DOHH2 (cell line): Measurements from ENCODE around the gene CST1.

Source experiments
- H3F3A ChIP-seq: fragments of 200-600 bp; sonication (generic), shearing (Covaris generic); 2 replicates; pipeline ENCODE4 v1.6.0; 2016; ENCODE audit warnings: antibody characterized with exemption, mild to moderate bottlenecking; ENCODE audit not compliant: control insufficient read depth, insufficient read depth
- H3K27ac ChIP-seq: fragments of 200-600 bp; sonication (generic); 2 replicates; pipeline ENCODE4 v1.5.1; 2014; ENCODE audit warnings: low read depth, mild to moderate bottlenecking, low read length, moderate library complexity
- H3K27me3 ChIP-seq: fragments of 200-600 bp; sonication (generic); 2 replicates; pipeline ENCODE4 v1.6.1; 2014; ENCODE audit warnings: mild to moderate bottlenecking, low read length, mixed read lengths; ENCODE audit not compliant: control insufficient read depth
- H3K36me3 ChIP-seq: fragments of 200-600 bp; sonication (generic); 2 replicates; pipeline ENCODE4 v1.6.1; 2014; ENCODE audit warnings: mild to moderate bottlenecking, low read length, moderate library complexity, mixed read lengths; ENCODE audit not compliant: control insufficient read depth
- H3K4me1 ChIP-seq: fragments of 200-600 bp; sonication (generic); 2 replicates; pipeline ENCODE4 v1.6.1; 2014; ENCODE audit warnings: mild to moderate bottlenecking, low read length, mixed read lengths; ENCODE audit not compliant: control insufficient read depth
- H3K4me2 ChIP-seq: fragments of 200-600 bp; sonication (generic); 2 replicates; pipeline ENCODE4 v1.6.0; 2014; ENCODE audit warnings: mild to moderate bottlenecking, low read length, moderate library complexity
- H3K4me3 ChIP-seq: fragments of 200-600 bp; sonication (generic); 2 replicates; pipeline ENCODE4 v1.5.1; 2014; ENCODE audit warnings: mild to moderate bottlenecking, low read length, mixed read lengths
- H3K79me2 ChIP-seq: fragments of 200-600 bp; sonication (generic); 2 replicates; pipeline ENCODE4 v1.6.1; 2014; ENCODE audit warnings: mild to moderate bottlenecking, low read length, mixed read lengths; ENCODE audit not compliant: control insufficient read depth
- H3K9me2 ChIP-seq: fragments of 200-600 bp; sonication (generic); replicated peaks from 2 replicates; pipeline ENCODE4 v1.6.1; 2014; ENCODE audit warnings: mild to moderate bottlenecking, low read length, mixed read lengths; ENCODE audit not compliant: control insufficient read depth
- H3K9me3 ChIP-seq: fragments of 200-600 bp; sonication (generic); 2 replicates; pipeline ENCODE4 v1.6.1; 2014; ENCODE audit warnings: antibody characterized with exemption, low read length, mixed read lengths; ENCODE audit not compliant: control insufficient read depth, insufficient read depth
- H4K20me1 ChIP-seq: fragments of 200-600 bp; sonication (generic); 2 replicates; pipeline ENCODE4 v1.6.0; 2014; ENCODE audit warnings: low read depth, mild to moderate bottlenecking, antibody characterized with exemption, low read length, moderate library complexity; ENCODE audit not compliant: control insufficient read depth, insufficient read depth
- CTCF ChIP-seq: fragments of 200-600 bp; sonication (generic); IDR thresholded peaks from one replicate; pipeline ENCODE4 v1.5.1; 2014; ENCODE audit warnings: antibody characterized with exemption, mild to moderate bottlenecking, low read depth, low read length; ENCODE audit not compliant: poor library complexity, severe bottlenecking
- EZH2phosphoT487 ChIP-seq: fragments of 200-600 bp; sonication (generic); IDR thresholded peaks from 2 replicates; pipeline ENCODE4 v1.6.1; 2017; ENCODE audit warnings: borderline replicate concordance, mild to moderate bottlenecking, antibody characterized with exemption, low read length, moderate library complexity, mixed read lengths

CST1 gene

GRCh38 chr20:23753589-23753988, 2.9 kb upstream of the CST1 start:
- H3K9me3 ChIP-seq = no peaks in the 10 kb centered on the region
- no peak overlapping the region for H3K4me2 ChIP-seq
- TF ChIP-seq EZH2phosphoT487 (no peak), CTCF (no peak)
- no peaks in the 10 kb centered on the region for H3K27me3 ChIP-seq
- no peaks in the 10 kb centered on the region for H3K4me1 ChIP-seq
- H3K79me2 ChIP-seq = no peaks in the 10 kb centered on the region
- H3F3A ChIP-seq = no peaks in the 10 kb centered on the region
- no peak overlapping the region for H3K4me3 ChIP-seq
- no peaks in the 10 kb centered on the region for H3K9me2 ChIP-seq
- no peaks in the 10 kb centered on the region for H4K20me1 ChIP-seq
- no peak overlapping the region for H3K27ac ChIP-seq
- no peaks in the 10 kb centered on the region for H3K36me3 ChIP-seq

- no peaks in the 10 kb centered on the region for H3K9me2 ChIP-seq
- no peaks in the 10 kb centered on the region for H3K36me3 ChIP-seq
- no peaks in the 10 kb centered on the region for H3F3A ChIP-seq
- no peak overlapping the region for H3K4me3 ChIP-seq
- H3K79me2 ChIP-seq = no peaks in the 10 kb centered on the region
- H3K4me1 ChIP-seq = no peaks in the 10 kb centered on the region
- no peak for TF ChIP-seq CTCF
- no peak for TF ChIP-seq EZH2phosphoT487
- no peak overlapping the region for H3K4me2 ChIP-seq
- H3K27ac ChIP-seq = no peak overlapping the region
- H3K27me3 ChIP-seq = no peaks in the 10 kb centered on the region
- H4K20me1 ChIP-seq = no peaks in the 10 kb centered on the region
- H3K9me3 ChIP-seq = no peaks in the 10 kb centered on the region
These were observed 2.4 kb upstream of the CST1 start for GRCh38 chr20:23753194-23753548.

- Histone ChIP-seq H3K36me3 (no peaks in the 10 kb centered on the region), H3K4me1 (no peaks in the 10 kb centered on the region), H3K9me3 (no peaks in the 10 kb centered on the region), H3K27me3 (no peaks in the 10 kb centered on the region), H3K9me2 (no peaks in the 10 kb centered on the region), H3K4me3 (no peak overlapping the region), H3F3A (no peaks in the 10 kb centered on the region), H3K27ac (no peak overlapping the region), H3K79me2 (no peaks in the 10 kb centered on the region), H4K20me1 (no peaks in the 10 kb centered on the region), H3K4me2 (no peak overlapping the region)
- TF ChIP-seq EZH2phosphoT487 (no peak), CTCF (no peak)
These were observed 1.9 kb upstream of the CST1 start for GRCh38 chr20:23752481-23753193.
